Activated naive CD4-positive, alpha-beta T cell treated with anti-CD3 and anti-CD28 coated beads, Interleukin-2, amount 50 U/mL, for 72 hours (primary cell): ENCODE results near the gene TRPM5. TPM values are rescaled to one million over a fixed set of nuclear protein-coding genes. Genes with fewer than 3 reads are reported as not detected.

Experiments used
- ATAC-seq, 2 donors: fragments of 150-1000 bp; cut with Tn5 transposase; 2 replicates each; pipeline ENCODE4 v1.10.0; 2021; ENCODE audit warnings: mild to moderate bottlenecking in 2 of 2, moderate library complexity in 2 of 2
- DNase-seq, 2 donors: peaks; one replicate each; pipeline ENCODE4 v3.0.0; 2021 to 2022; ENCODE audit warnings: low spot score in 2 of 2
- H3K27ac Mint-ChIP-seq, 2 donors: one replicate each; pipeline ENCODE4 v1.8.0; 2022; ENCODE audit warnings: mild to moderate bottlenecking in 2 of 2, mixed read lengths in 2 of 2
- H3K36me3 Mint-ChIP-seq, 2 donors: one replicate each; pipeline ENCODE4 v1.8.0; 2022; ENCODE audit warnings: mixed read lengths in 2 of 2
- H3K9me3 Mint-ChIP-seq, 2 donors: one replicate each; pipeline ENCODE4 v1.8.0; 2022; ENCODE audit warnings: mixed read lengths in 2 of 2
- total RNA-seq, 2 donors: library from RNA; stranded (reverse); gene quantifications; one replicate each; pipeline ENCODE4 v1.2.3, GENCODE V29; 2022

Gene TRPM5
- total RNA-seq, 2 donors from 2014 or later, result not detected

GRCh38 chr11:2421226-2421994 lies 22.9 kb downstream of the TRPM5 start:
- ATAC-seq (no peak), DNase-seq (no peak)
- Mint-ChIP-seq H3K36me3 (no peaks in the 10 kb centered on the region), H3K27ac (no peak overlapping the region), H3K9me3 (no peaks in the 10 kb centered on the region)

GRCh38 chr11:2420502-2421225 lies 23.6 kb downstream of the TRPM5 start:
- DNase-seq (peak in 1 of 2 donors; percentile 76), ATAC-seq (peak; percentile 94 to 96)
- Mint-ChIP-seq H3K36me3 (no peaks in the 10 kb centered on the region), H3K27ac (no peak overlapping the region), H3K9me3 (no peaks in the 10 kb centered on the region)

GRCh38 chr11:2419638-2420501 lies 24.4 kb downstream of the TRPM5 start:
- ATAC-seq (peak; percentile 54 to 59), DNase-seq (peak in 1 of 2 donors; percentile 71)
- no peaks in the 10 kb centered on the region for H3K9me3 Mint-ChIP-seq
- H3K27ac Mint-ChIP-seq, result no peak overlapping the region
- H3K36me3 Mint-ChIP-seq, result no peaks in the 10 kb centered on the region

- no peaks in the 10 kb centered on the region for H3K9me3 Mint-ChIP-seq
- no peak for DNase-seq
- H3K27ac Mint-ChIP-seq, result no peak overlapping the region
- no peaks in the 10 kb centered on the region for H3K36me3 Mint-ChIP-seq
- no peak for ATAC-seq
These were observed 25.5 kb downstream of the TRPM5 start for GRCh38 chr11:2418693-2419360.

- DNase-seq, result no peak
- Mint-ChIP-seq H3K36me3 (no peaks in the 10 kb centered on the region), H3K9me3 (no peaks in the 10 kb centered on the region), H3K27ac (no peak overlapping the region)
- ATAC-seq, result no peak
These were observed 26.2 kb downstream of the TRPM5 start for GRCh38 chr11:2417856-2418692.

GRCh38 chr11:2416765-2417164 lies 27.5 kb downstream of the TRPM5 start:
- H3K36me3 Mint-ChIP-seq, result no peaks in the 10 kb centered on the region
- ATAC-seq, result no peak
- H3K27ac Mint-ChIP-seq, result no peak overlapping the region
- no peak for DNase-seq
- H3K9me3 Mint-ChIP-seq, result no peaks in the 10 kb centered on the region

GRCh38 chr11:2415601-2416380 lies 28.5 kb downstream of the TRPM5 start:
- ATAC-seq (no peak), DNase-seq (no peak)
- no peaks in the 10 kb centered on the region for H3K36me3 Mint-ChIP-seq
- H3K9me3 Mint-ChIP-seq, result no peaks in the 10 kb centered on the region
- no peak overlapping the region for H3K27ac Mint-ChIP-seq

- ATAC-seq (no peak), DNase-seq (no peak)
- H3K36me3 Mint-ChIP-seq, result no peaks in the 10 kb centered on the region
- no peak overlapping the region for H3K27ac Mint-ChIP-seq
- H3K9me3 Mint-ChIP-seq, result no peaks in the 10 kb centered on the region
These were observed 29.1 kb downstream of the TRPM5 start for GRCh38 chr11:2415171-2415570.

- ATAC-seq (no peak), DNase-seq (no peak)
- no peak overlapping the region for H3K27ac Mint-ChIP-seq
- no peaks in the 10 kb centered on the region for H3K9me3 Mint-ChIP-seq
- no peaks in the 10 kb centered on the region for H3K36me3 Mint-ChIP-seq
These were observed 29.7 kb downstream of the TRPM5 start for GRCh38 chr11:2414616-2415015.

GRCh38 chr11:2413742-2414579 lies 30.4 kb downstream of the TRPM5 start:
- no peak for ATAC-seq
- Mint-ChIP-seq H3K36me3 (no peaks in the 10 kb centered on the region), H3K9me3 (no peaks in the 10 kb centered on the region), H3K27ac (no peak overlapping the region)
- no peak for DNase-seq

- Mint-ChIP-seq H3K9me3 (no peaks in the 10 kb centered on the region), H3K36me3 (no peaks in the 10 kb centered on the region), H3K27ac (no peak overlapping the region)
- DNase-seq (no peak), ATAC-seq (no peak)
These were observed 32.0 kb downstream of the TRPM5 start for GRCh38 chr11:2412323-2412722.

- Mint-ChIP-seq H3K9me3 (no peaks in the 10 kb centered on the region), H3K36me3 (no peaks in the 10 kb centered on the region), H3K27ac (no peak overlapping the region)
- no peak for DNase-seq
- no peak for ATAC-seq
These were observed 32.6 kb downstream of the TRPM5 start for GRCh38 chr11:2411446-2412305.

GRCh38 chr11:2410616-2411015 lies 33.7 kb downstream of the TRPM5 start:
- no peak for DNase-seq
- Mint-ChIP-seq H3K9me3 (no peaks in the 10 kb centered on the region), H3K27ac (no peak overlapping the region), H3K36me3 (no peaks in the 10 kb centered on the region)
- ATAC-seq, result no peak
